ENCODE measurements around the gene TMEM132D.

DNA sequence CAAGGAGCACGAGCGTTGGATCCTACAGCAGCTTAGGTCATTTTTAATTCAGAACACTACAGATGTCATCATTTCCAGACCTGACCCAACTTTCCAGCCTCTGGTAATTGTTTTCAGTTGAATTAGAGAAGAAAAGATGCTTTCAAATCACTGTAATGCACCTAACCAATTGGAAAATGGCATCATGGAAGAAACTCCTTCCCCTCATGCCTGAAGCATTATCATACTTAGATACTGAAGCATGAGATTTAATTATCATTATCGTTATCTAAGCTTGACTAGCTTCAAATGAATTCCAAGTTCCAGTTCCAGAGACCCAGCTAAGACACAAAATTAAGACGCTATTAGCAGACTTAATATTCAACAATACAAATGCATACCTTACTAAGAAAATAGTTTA lies 299.3 kb downstream of the TMEM132D start:
- TF ChIP-seq, protein P1, sequence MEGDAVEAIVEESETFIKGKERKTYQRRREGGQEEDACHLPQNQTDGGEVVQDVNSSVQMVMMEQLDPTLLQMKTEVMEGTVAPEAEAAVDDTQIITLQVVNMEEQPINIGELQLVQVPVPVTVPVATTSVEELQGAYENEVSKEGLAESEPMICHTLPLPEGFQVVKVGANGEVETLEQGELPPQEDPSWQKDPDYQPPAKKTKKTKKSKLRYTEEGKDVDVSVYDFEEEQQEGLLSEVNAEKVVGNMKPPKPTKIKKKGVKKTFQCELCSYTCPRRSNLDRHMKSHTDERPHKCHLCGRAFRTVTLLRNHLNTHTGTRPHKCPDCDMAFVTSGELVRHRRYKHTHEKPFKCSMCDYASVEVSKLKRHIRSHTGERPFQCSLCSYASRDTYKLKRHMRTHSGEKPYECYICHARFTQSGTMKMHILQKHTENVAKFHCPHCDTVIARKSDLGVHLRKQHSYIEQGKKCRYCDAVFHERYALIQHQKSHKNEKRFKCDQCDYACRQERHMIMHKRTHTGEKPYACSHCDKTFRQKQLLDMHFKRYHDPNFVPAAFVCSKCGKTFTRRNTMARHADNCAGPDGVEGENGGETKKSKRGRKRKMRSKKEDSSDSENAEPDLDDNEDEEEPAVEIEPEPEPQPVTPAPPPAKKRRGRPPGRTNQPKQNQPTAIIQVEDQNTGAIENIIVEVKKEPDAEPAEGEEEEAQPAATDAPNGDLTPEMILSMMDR (IDR thresholded peaks at IDR 0.05): no peak
- no peak for TF ChIP-seq POLR2A (IDR thresholded peaks at IDR 0.05)

All from body of pancreas (tissue), 4 donors.